ENCODE measurements around the gene MAP3K4.

Gene MAP3K4

GRCh38 chr6:161138543-161139303 is 147.2 kb downstream of the MAP3K4 start:
- H3K9me3 ChIP-seq (ENCODE audit: control insufficient read depth, insufficient read depth, low read depth, low read length), result no peaks in the 10 kb centered on the region
- peaks cover 10% of the 10 kb centered on the region; the same call in 1 of the 2 replicates for H3K4me1 ChIP-seq (ENCODE audit: control insufficient read depth, insufficient read depth, low read length)
- H3K36me3 ChIP-seq (ENCODE audit: control insufficient read depth, insufficient read depth, low read length), result peaks cover 75% of the 10 kb centered on the region
- H3K9ac ChIP-seq (ENCODE audit: low read length), result no peak overlapping the region
- no peak overlapping the region for H3K27ac ChIP-seq (ENCODE audit: low read depth, low read length)
- H3K27me3 ChIP-seq (ENCODE audit: control insufficient read depth, insufficient read depth, low read length), result no peaks in the 10 kb centered on the region
- no peak overlapping the region for H3K4me3 ChIP-seq (ENCODE audit: low read depth, low read length)

GRCh38 chr6:161139304-161139765 is 147.8 kb downstream of the MAP3K4 start:
- Histone ChIP-seq H3K27ac (ENCODE audit: low read depth, low read length) (no peak overlapping the region), H3K9ac (ENCODE audit: low read length) (no peak overlapping the region), H3K4me3 (ENCODE audit: low read depth, low read length) (no peak overlapping the region), H3K27me3 (ENCODE audit: control insufficient read depth, insufficient read depth, low read length) (no peaks in the 10 kb centered on the region), H3K9me3 (ENCODE audit: control insufficient read depth, insufficient read depth, low read depth, low read length) (no peaks in the 10 kb centered on the region), H3K4me1 (ENCODE audit: control insufficient read depth, insufficient read depth, low read length) (peaks cover 10% of the 10 kb centered on the region; the same call in 1 of the 2 replicates), H3K36me3 (ENCODE audit: control insufficient read depth, insufficient read depth, low read length) (peaks cover 76% of the 10 kb centered on the region)

GRCh38 chr6:161139766-161140553 is 148.4 kb downstream of the MAP3K4 start:
- Histone ChIP-seq H3K27ac (ENCODE audit: low read depth, low read length) (no peak overlapping the region), H3K27me3 (ENCODE audit: control insufficient read depth, insufficient read depth, low read length) (no peaks in the 10 kb centered on the region), H3K9ac (ENCODE audit: low read length) (no peak overlapping the region), H3K9me3 (ENCODE audit: control insufficient read depth, insufficient read depth, low read depth, low read length) (no peaks in the 10 kb centered on the region), H3K4me1 (ENCODE audit: control insufficient read depth, insufficient read depth, low read length) (peaks cover 10% of the 10 kb centered on the region; the same call in 1 of the 2 replicates), H3K36me3 (ENCODE audit: control insufficient read depth, insufficient read depth, low read length) (peaks cover 72% of the 10 kb centered on the region), H3K4me3 (ENCODE audit: low read depth, low read length) (no peak overlapping the region)

- no peak overlapping the region for H3K27ac ChIP-seq (ENCODE audit: low read depth, low read length)
- no peaks in the 10 kb centered on the region for H3K9me3 ChIP-seq (ENCODE audit: control insufficient read depth, insufficient read depth, low read depth, low read length)
- H3K27me3 ChIP-seq (ENCODE audit: control insufficient read depth, insufficient read depth, low read length), result no peaks in the 10 kb centered on the region
- no peak overlapping the region for H3K4me3 ChIP-seq (ENCODE audit: low read depth, low read length)
- peaks cover 10% of the 10 kb centered on the region; the same call in 1 of the 2 replicates for H3K4me1 ChIP-seq (ENCODE audit: control insufficient read depth, insufficient read depth, low read length)
- H3K36me3 ChIP-seq (ENCODE audit: control insufficient read depth, insufficient read depth, low read length), result peaks cover 72% of the 10 kb centered on the region
- no peak overlapping the region for H3K9ac ChIP-seq (ENCODE audit: low read length)
Observed at GRCh38 chr6:161140554-161140875, 148.9 kb downstream of the MAP3K4 start.

- H3K4me3 ChIP-seq (ENCODE audit: low read depth, low read length), result no peak overlapping the region
- H3K9me3 ChIP-seq (ENCODE audit: control insufficient read depth, insufficient read depth, low read depth, low read length), result no peaks in the 10 kb centered on the region
- no peak overlapping the region for H3K27ac ChIP-seq (ENCODE audit: low read depth, low read length)
- H3K36me3 ChIP-seq (ENCODE audit: control insufficient read depth, insufficient read depth, low read length), result peaks cover 72% of the 10 kb centered on the region
- no peak overlapping the region for H3K9ac ChIP-seq (ENCODE audit: low read length)
- peaks cover 10% of the 10 kb centered on the region; the same call in 1 of the 2 replicates for H3K4me1 ChIP-seq (ENCODE audit: control insufficient read depth, insufficient read depth, low read length)
- H3K27me3 ChIP-seq (ENCODE audit: control insufficient read depth, insufficient read depth, low read length), result no peaks in the 10 kb centered on the region
Observed at GRCh38 chr6:161141173-161141572, 149.6 kb downstream of the MAP3K4 start.

- Histone ChIP-seq H3K4me1 (ENCODE audit: control insufficient read depth, insufficient read depth, low read length) (peaks cover 3% of the 10 kb centered on the region; the same call in 1 of the 2 replicates), H3K4me3 (ENCODE audit: low read depth, low read length) (no peak overlapping the region), H3K27ac (ENCODE audit: low read depth, low read length) (no peak overlapping the region), H3K9me3 (ENCODE audit: control insufficient read depth, insufficient read depth, low read depth, low read length) (no peaks in the 10 kb centered on the region), H3K27me3 (ENCODE audit: control insufficient read depth, insufficient read depth, low read length) (no peaks in the 10 kb centered on the region), H3K36me3 (ENCODE audit: control insufficient read depth, insufficient read depth, low read length) (peaks cover 71% of the 10 kb centered on the region), H3K9ac (ENCODE audit: low read length) (no peak overlapping the region)
Observed at GRCh38 chr6:161142957-161143296, 151.4 kb downstream of the MAP3K4 start.

GRCh38 chr6:161143663-161144430 is 152.3 kb downstream of the MAP3K4 start:
- H3K4me3 ChIP-seq (ENCODE audit: low read depth, low read length), result no peak overlapping the region
- no peaks in the 10 kb centered on the region for H3K27me3 ChIP-seq (ENCODE audit: control insufficient read depth, insufficient read depth, low read length)
- H3K4me1 ChIP-seq (ENCODE audit: control insufficient read depth, insufficient read depth, low read length), result peaks cover 3% of the 10 kb centered on the region; the same call in 1 of the 2 replicates
- H3K9ac ChIP-seq (ENCODE audit: low read length), result no peak overlapping the region
- no peak overlapping the region for H3K27ac ChIP-seq (ENCODE audit: low read depth, low read length)
- peaks cover 71% of the 10 kb centered on the region for H3K36me3 ChIP-seq (ENCODE audit: control insufficient read depth, insufficient read depth, low read length)
- no peaks in the 10 kb centered on the region for H3K9me3 ChIP-seq (ENCODE audit: control insufficient read depth, insufficient read depth, low read depth, low read length)

- Histone ChIP-seq H3K9ac (ENCODE audit: low read length) (no peak overlapping the region), H3K4me1 (ENCODE audit: control insufficient read depth, insufficient read depth, low read length) (no peaks in the 10 kb centered on the region), H3K27ac (ENCODE audit: low read depth, low read length) (no peak overlapping the region), H3K9me3 (ENCODE audit: control insufficient read depth, insufficient read depth, low read depth, low read length) (no peaks in the 10 kb centered on the region), H3K4me3 (ENCODE audit: low read depth, low read length) (no peak overlapping the region), H3K27me3 (ENCODE audit: control insufficient read depth, insufficient read depth, low read length) (no peaks in the 10 kb centered on the region), H3K36me3 (ENCODE audit: control insufficient read depth, insufficient read depth, low read length) (peaks cover 75% of the 10 kb centered on the region)
Observed at GRCh38 chr6:161150136-161150535, 158.6 kb downstream of the MAP3K4 start.

GRCh38 chr6:161150566-161150965 is 159.0 kb downstream of the MAP3K4 start:
- peaks cover 75% of the 10 kb centered on the region for H3K36me3 ChIP-seq (ENCODE audit: control insufficient read depth, insufficient read depth, low read length)
- H3K9ac ChIP-seq (ENCODE audit: low read length), result no peak overlapping the region
- H3K9me3 ChIP-seq (ENCODE audit: control insufficient read depth, insufficient read depth, low read depth, low read length), result no peaks in the 10 kb centered on the region
- no peaks in the 10 kb centered on the region for H3K4me1 ChIP-seq (ENCODE audit: control insufficient read depth, insufficient read depth, low read length)
- H3K27me3 ChIP-seq (ENCODE audit: control insufficient read depth, insufficient read depth, low read length), result no peaks in the 10 kb centered on the region
- no peak overlapping the region for H3K4me3 ChIP-seq (ENCODE audit: low read depth, low read length)
- H3K27ac ChIP-seq (ENCODE audit: low read depth, low read length), result no peak overlapping the region

- H3K9me3 ChIP-seq (ENCODE audit: control insufficient read depth, insufficient read depth, low read depth, low read length), result no peaks in the 10 kb centered on the region
- H3K4me3 ChIP-seq (ENCODE audit: low read depth, low read length), result no peak overlapping the region
- peaks cover 74% of the 10 kb centered on the region for H3K36me3 ChIP-seq (ENCODE audit: control insufficient read depth, insufficient read depth, low read length)
- no peak overlapping the region for H3K27ac ChIP-seq (ENCODE audit: low read depth, low read length)
- H3K4me1 ChIP-seq (ENCODE audit: control insufficient read depth, insufficient read depth, low read length), result no peaks in the 10 kb centered on the region
- H3K9ac ChIP-seq (ENCODE audit: low read length), result no peak overlapping the region
- no peaks in the 10 kb centered on the region for H3K27me3 ChIP-seq (ENCODE audit: control insufficient read depth, insufficient read depth, low read length)
Observed at GRCh38 chr6:161151059-161151645, 159.6 kb downstream of the MAP3K4 start.
